GM12864 (cell line): ENCODE measurements around the gene LRRC74A.

Source experiments
- DNase-seq: peaks from one replicate; pipeline ENCODE4 v3.0.0-alpha.2; 2011; ENCODE audit warnings: low read depth
- H3K4me3 ChIP-seq: 2 replicates; pipeline ENCODE4 v1.5.1; 2011; ENCODE audit warnings: mild to moderate bottlenecking, low read depth, low read length, control low read depth
- TF ChIP-seq, protein P1 (sequence below): IDR thresholded peaks from 2 replicates; pipeline ENCODE4 v1.5.1; 2011; ENCODE audit warnings: low read depth, mild to moderate bottlenecking, moderate library complexity, low read length, control low read depth, inconsistent platforms; ENCODE audit errors: missing control alignments

Gene LRRC74A

DNA sequence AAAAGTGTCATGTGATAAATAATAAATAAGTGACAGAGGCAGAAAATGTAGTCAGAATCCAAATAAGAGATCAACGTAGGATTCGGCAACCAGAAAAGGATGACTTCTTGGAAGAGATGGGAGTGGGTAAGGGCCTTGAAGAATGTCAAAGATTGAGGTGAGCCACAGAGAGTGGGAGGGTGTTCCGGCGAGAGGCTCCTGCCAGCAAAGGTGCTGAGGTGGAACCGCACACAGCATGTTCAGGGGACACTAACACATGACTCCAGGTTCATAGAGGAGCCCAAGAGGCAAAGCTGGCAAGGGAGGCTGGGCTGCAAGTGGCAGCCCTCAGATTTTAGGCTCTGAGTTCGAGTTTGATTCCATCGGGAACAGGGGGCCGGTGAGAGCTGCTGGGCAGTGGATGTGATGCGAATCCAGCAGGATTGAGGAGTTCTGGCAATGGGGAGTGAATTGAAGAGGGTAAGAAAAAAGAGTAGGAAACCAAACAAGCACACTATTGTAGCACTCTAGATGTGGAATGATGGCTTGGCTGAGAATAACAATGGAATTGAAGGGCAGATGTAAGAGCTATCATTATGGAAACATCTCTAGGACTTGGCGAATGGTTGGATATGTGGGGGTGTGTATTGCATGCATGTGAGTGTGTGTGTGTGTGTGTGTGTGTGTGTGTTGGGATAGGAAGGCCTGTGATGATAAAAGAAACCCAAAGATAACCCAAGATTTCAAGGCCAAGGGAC, 36.5 kb downstream of the LRRC74A start:
- no peak overlapping the region for H3K4me3 ChIP-seq
- DNase-seq = no peak
- TF ChIP-seq, protein P1, sequence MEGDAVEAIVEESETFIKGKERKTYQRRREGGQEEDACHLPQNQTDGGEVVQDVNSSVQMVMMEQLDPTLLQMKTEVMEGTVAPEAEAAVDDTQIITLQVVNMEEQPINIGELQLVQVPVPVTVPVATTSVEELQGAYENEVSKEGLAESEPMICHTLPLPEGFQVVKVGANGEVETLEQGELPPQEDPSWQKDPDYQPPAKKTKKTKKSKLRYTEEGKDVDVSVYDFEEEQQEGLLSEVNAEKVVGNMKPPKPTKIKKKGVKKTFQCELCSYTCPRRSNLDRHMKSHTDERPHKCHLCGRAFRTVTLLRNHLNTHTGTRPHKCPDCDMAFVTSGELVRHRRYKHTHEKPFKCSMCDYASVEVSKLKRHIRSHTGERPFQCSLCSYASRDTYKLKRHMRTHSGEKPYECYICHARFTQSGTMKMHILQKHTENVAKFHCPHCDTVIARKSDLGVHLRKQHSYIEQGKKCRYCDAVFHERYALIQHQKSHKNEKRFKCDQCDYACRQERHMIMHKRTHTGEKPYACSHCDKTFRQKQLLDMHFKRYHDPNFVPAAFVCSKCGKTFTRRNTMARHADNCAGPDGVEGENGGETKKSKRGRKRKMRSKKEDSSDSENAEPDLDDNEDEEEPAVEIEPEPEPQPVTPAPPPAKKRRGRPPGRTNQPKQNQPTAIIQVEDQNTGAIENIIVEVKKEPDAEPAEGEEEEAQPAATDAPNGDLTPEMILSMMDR = no peak

DNA sequence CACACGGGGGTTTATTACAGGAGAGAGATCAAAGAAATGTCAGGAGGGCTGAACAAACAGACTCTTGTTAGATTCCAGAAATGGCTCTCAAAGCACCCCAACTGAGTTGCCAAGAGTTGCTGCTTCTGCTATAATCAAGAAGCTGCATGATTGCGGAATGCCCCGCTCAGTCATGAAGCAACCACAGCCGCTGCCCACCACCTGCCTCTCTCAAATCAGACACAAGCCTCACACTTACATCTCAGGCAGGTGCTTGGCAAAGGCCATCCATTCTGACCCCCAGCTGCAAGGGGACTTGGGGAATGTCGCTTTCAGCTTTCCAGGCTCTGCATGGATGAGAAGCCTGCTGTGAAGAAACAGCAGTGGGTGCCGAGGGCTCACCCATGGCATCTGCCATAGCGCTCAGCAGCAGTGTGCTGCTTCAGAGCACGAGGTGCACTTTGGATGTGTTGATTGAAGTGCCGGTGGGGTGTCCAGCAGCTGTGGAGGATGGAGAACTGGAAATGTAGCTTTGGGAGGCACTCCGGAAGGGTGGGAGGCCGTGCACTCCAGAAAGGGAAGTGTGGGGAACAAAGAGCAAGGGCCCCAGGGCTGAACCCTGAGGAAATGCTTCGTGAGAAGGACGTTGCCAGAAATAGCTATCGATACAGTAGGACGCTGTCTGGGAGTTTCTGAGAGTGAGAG, 37.7 kb downstream of the LRRC74A start:
- DNase-seq = no peak

DNA sequence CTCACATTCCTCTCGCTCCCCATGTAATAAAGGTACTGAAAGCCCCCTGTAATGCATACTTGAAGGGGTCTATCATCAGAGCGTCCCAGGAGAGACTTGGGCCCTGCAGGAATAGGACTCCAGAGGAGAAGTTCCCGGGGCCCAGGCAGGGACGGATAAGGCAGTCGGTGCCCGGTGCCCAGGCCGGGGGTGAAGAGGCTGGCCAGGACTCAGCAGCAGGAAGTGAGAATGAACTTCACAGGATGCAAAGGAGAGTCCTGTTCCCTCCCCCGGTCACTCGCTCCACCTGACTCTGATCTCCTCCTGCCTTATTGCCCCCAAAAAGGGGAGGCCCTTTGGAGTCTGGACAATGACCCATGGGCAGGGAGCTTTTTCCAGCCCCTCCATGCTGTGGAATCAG, 40.2 kb downstream of the LRRC74A start:
- TF ChIP-seq, protein P1 = no peak
- H3K4me3 ChIP-seq = no peak overlapping the region
- no peak for DNase-seq

More for the DNA sequence above, 37.7 kb downstream of the LRRC74A start:
- TF ChIP-seq, protein P1 = no peak
- H3K4me3 ChIP-seq = no peak overlapping the region

DNA sequence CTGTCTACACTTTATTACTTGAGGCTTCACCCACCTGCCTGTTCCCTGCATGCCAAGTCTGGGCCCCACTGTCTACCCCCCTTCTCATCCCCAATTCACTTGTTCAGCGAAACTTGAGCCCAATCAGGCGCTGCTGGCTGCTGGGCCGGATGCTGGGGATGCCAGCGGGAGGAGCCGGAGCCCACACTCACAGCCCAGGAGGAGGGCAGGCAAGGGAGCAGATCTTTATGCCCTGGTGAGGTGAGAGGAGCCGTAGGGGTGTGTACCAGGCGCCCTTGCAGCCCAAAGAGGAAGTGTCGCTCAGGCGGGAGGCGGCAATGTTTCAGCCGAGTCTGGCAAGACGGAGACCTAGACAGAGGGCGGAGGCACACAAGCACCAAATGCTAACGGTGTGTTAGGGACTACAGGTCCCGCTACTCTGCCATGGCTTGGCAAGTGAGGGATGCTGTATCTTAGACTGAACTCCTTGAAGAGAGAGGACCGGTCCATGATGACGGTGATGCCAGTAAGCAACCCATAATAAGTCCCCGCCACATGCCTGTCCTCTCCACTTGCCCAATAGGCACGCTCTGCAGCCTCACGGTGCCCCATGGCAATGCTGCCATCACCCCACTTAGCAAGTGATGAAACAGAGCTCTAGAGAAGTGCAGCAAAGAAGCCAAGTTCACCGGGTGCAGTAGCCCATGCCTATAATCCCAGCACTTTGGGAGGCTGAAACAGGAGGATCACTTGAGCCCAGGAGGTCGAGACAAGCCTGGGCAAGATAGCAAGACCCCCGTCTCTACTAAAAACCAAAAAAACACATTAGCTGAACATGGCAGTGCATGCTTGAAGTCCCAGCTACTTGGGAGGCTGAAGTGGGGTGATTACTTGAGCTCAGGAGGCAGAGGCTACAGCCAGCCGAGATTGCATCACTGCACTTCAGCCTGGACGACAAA, 41.6 kb downstream of the LRRC74A start:
- H3K4me3 ChIP-seq = no peak overlapping the region
- DNase-seq = no peak
- TF ChIP-seq, protein P1 = no peak

DNA sequence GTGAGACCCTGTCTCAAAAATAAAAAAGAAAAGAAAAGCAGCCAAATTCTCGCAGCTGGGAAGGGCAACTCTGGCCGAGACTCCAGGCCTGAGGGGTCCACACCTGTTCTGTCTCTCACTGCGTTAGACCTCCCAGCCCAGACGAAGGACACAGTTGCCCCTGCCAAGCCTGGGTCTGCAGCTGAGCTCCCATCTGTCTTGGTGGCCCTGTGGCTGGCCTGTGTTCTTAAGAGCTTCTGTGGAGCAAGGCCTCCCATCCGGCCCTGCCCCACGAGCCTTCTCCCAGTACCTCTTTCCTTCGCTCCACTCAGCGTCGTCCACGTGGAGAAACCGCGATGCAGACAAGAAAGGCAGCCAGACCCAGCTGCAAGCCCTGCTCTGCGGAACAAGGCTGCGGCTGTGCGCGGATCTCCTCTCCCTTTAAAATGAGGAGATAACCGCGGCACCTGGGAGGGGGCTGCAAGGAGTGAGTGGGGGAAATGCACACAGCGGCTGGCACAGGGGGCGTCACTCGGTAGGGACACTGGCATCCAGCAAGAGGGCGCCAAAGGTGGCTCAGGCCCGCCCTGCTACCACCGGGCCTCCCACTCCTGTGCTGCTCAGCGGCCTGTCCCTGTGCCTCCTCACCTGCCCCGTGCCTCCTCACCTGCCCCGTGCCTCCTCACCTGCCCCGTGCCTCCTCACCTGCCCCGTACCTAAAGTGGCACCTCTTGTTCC, 42.4 kb downstream of the LRRC74A start:
- TF ChIP-seq, protein P1 = no peak
- no peak overlapping the region for H3K4me3 ChIP-seq
- DNase-seq = no peak

DNA sequence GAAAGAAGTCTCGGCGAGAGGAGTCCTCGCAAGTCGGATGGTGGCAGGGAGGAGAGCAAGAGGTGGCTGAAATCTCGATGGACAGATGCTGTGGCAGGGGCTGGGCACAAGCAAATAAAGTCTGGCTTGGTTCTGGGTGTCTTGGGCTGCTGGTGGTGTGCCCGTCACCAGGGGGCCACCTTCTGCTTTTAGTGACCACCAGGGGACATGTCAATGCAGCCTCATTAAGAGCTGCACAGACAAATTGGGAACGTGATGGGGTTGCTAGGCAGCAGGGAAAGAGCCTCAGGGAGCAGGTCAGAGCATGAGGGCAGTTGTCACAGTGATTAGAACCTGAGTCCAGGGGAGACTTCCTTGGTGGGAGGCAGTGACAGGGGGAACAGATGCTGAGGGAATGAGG, 44.0 kb downstream of the LRRC74A start:
- TF ChIP-seq, protein P1 = peak; percentile 28
- H3K4me3 ChIP-seq = no peak overlapping the region
- DNase-seq = no peak
